DOHH2 (cell line): ENCODE data around the gene ZNF396.

Experiments
- H3F3A ChIP-seq: fragments of 200-600 bp; sonication (generic), shearing (Covaris generic); 2 replicates; pipeline ENCODE4 v1.6.0; 2016; ENCODE audit warnings: antibody characterized with exemption, mild to moderate bottlenecking; ENCODE audit not compliant: control insufficient read depth, insufficient read depth
- H3K27ac ChIP-seq: fragments of 200-600 bp; sonication (generic); 2 replicates; pipeline ENCODE4 v1.5.1; 2014; ENCODE audit warnings: low read depth, mild to moderate bottlenecking, low read length, moderate library complexity
- H3K27me3 ChIP-seq: fragments of 200-600 bp; sonication (generic); 2 replicates; pipeline ENCODE4 v1.6.1; 2014; ENCODE audit warnings: mild to moderate bottlenecking, low read length, mixed read lengths; ENCODE audit not compliant: control insufficient read depth
- H3K36me3 ChIP-seq: fragments of 200-600 bp; sonication (generic); 2 replicates; pipeline ENCODE4 v1.6.1; 2014; ENCODE audit warnings: mild to moderate bottlenecking, low read length, moderate library complexity, mixed read lengths; ENCODE audit not compliant: control insufficient read depth
- H3K4me1 ChIP-seq: fragments of 200-600 bp; sonication (generic); 2 replicates; pipeline ENCODE4 v1.6.1; 2014; ENCODE audit warnings: mild to moderate bottlenecking, low read length, mixed read lengths; ENCODE audit not compliant: control insufficient read depth
- H3K4me2 ChIP-seq: fragments of 200-600 bp; sonication (generic); 2 replicates; pipeline ENCODE4 v1.6.0; 2014; ENCODE audit warnings: mild to moderate bottlenecking, low read length, moderate library complexity
- H3K4me3 ChIP-seq: fragments of 200-600 bp; sonication (generic); 2 replicates; pipeline ENCODE4 v1.5.1; 2014; ENCODE audit warnings: mild to moderate bottlenecking, low read length, mixed read lengths
- H3K79me2 ChIP-seq: fragments of 200-600 bp; sonication (generic); 2 replicates; pipeline ENCODE4 v1.6.1; 2014; ENCODE audit warnings: mild to moderate bottlenecking, low read length, mixed read lengths; ENCODE audit not compliant: control insufficient read depth
- H3K9me2 ChIP-seq: fragments of 200-600 bp; sonication (generic); replicated peaks from 2 replicates; pipeline ENCODE4 v1.6.1; 2014; ENCODE audit warnings: mild to moderate bottlenecking, low read length, mixed read lengths; ENCODE audit not compliant: control insufficient read depth
- H3K9me3 ChIP-seq: fragments of 200-600 bp; sonication (generic); 2 replicates; pipeline ENCODE4 v1.6.1; 2014; ENCODE audit warnings: antibody characterized with exemption, low read length, mixed read lengths; ENCODE audit not compliant: control insufficient read depth, insufficient read depth
- H4K20me1 ChIP-seq: fragments of 200-600 bp; sonication (generic); 2 replicates; pipeline ENCODE4 v1.6.0; 2014; ENCODE audit warnings: low read depth, mild to moderate bottlenecking, antibody characterized with exemption, low read length, moderate library complexity; ENCODE audit not compliant: control insufficient read depth, insufficient read depth
- EZH2phosphoT487 ChIP-seq: fragments of 200-600 bp; sonication (generic); IDR thresholded peaks from 2 replicates; pipeline ENCODE4 v1.6.1; 2017; ENCODE audit warnings: borderline replicate concordance, mild to moderate bottlenecking, antibody characterized with exemption, low read length, moderate library complexity, mixed read lengths
- TF ChIP-seq, protein P1 (sequence below): fragments of 200-600 bp; sonication (generic); IDR thresholded peaks from one replicate; pipeline ENCODE4 v1.5.1; 2014; ENCODE audit warnings: antibody characterized with exemption, mild to moderate bottlenecking, low read depth, low read length; ENCODE audit not compliant: poor library complexity, severe bottlenecking

Gene ZNF396

DNA sequence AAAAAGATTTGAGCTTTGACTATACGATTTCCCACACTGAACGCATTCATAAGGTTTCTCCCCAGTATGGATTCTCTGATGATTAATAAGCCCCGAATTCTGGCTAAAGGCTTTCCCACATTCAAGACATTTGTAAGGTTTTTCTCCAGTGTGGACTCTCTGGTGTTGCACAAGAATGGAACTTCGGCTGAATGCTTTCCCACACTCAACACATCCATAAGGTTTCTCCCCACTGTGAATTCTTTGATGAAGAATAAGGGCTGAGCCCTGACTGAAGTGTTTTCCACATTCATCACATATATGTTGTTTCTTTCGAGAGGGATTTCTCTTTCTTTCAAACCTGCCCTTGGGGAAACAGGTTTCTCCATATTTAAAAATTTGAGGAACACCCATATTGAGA is 39.9 kb downstream of the ZNF396 start:
- no peaks in the 10 kb centered on the region for H3K9me3 ChIP-seq
- no peaks in the 10 kb centered on the region for H3K9me2 ChIP-seq
- H3K4me1 ChIP-seq = no peaks in the 10 kb centered on the region
- H3K79me2 ChIP-seq = peaks cover 63% of the 10 kb centered on the region
- 0 out of 2 replicates have a peak, but pooled peaks cover 3% of the 10 kb centered on the region for H3F3A ChIP-seq
- H3K36me3 ChIP-seq = peaks cover 97% of the 10 kb centered on the region
- no peak overlapping the region for H3K27ac ChIP-seq
- no peak for TF ChIP-seq EZH2phosphoT487
- TF ChIP-seq, protein P1, sequence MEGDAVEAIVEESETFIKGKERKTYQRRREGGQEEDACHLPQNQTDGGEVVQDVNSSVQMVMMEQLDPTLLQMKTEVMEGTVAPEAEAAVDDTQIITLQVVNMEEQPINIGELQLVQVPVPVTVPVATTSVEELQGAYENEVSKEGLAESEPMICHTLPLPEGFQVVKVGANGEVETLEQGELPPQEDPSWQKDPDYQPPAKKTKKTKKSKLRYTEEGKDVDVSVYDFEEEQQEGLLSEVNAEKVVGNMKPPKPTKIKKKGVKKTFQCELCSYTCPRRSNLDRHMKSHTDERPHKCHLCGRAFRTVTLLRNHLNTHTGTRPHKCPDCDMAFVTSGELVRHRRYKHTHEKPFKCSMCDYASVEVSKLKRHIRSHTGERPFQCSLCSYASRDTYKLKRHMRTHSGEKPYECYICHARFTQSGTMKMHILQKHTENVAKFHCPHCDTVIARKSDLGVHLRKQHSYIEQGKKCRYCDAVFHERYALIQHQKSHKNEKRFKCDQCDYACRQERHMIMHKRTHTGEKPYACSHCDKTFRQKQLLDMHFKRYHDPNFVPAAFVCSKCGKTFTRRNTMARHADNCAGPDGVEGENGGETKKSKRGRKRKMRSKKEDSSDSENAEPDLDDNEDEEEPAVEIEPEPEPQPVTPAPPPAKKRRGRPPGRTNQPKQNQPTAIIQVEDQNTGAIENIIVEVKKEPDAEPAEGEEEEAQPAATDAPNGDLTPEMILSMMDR = no peak
- no peak overlapping the region for H3K4me2 ChIP-seq
- H3K4me3 ChIP-seq = no peak overlapping the region
- H3K27me3 ChIP-seq = no peaks in the 10 kb centered on the region
- H4K20me1 ChIP-seq = peaks cover 12% of the 10 kb centered on the region

GRCh38 chr18:35335866-35336265 is 41.3 kb downstream of the ZNF396 start:
- no peak overlapping the region for H3K4me2 ChIP-seq
- no peak overlapping the region for H3K27ac ChIP-seq
- peaks cover 49% of the 10 kb centered on the region for H3K79me2 ChIP-seq
- no peaks in the 10 kb centered on the region for H3K4me1 ChIP-seq
- H3K36me3 ChIP-seq = peaks cover 89% of the 10 kb centered on the region
- H3K9me2 ChIP-seq = no peaks in the 10 kb centered on the region
- no peaks in the 10 kb centered on the region for H3K27me3 ChIP-seq
- TF ChIP-seq EZH2phosphoT487 = no peak
- TF ChIP-seq, protein P1 = no peak
- H3F3A ChIP-seq = 0 out of 2 replicates have a peak, but pooled peaks cover 3% of the 10 kb centered on the region
- H3K4me3 ChIP-seq = no peak overlapping the region
- peaks cover 12% of the 10 kb centered on the region for H4K20me1 ChIP-seq
- no peaks in the 10 kb centered on the region for H3K9me3 ChIP-seq

- Histone ChIP-seq H3K79me2 (peaks cover 38% of the 10 kb centered on the region), H3K4me3 (no peak overlapping the region), H3K9me3 (no peaks in the 10 kb centered on the region), H4K20me1 (peaks cover 6% of the 10 kb centered on the region; the same call in 1 of the 2 replicates), H3K9me2 (no peaks in the 10 kb centered on the region), H3F3A (0 out of 2 replicates have a peak, but pooled peaks cover 3% of the 10 kb centered on the region), H3K4me2 (no peak overlapping the region), H3K4me1 (no peaks in the 10 kb centered on the region), H3K36me3 (peaks cover 78% of the 10 kb centered on the region), H3K27ac (no peak overlapping the region), H3K27me3 (no peaks in the 10 kb centered on the region)
- TF ChIP-seq, protein P1 = no peak
- no peak for TF ChIP-seq EZH2phosphoT487
These were observed 42.3 kb downstream of the ZNF396 start for GRCh38 chr18:35334821-35335220.

DNA sequence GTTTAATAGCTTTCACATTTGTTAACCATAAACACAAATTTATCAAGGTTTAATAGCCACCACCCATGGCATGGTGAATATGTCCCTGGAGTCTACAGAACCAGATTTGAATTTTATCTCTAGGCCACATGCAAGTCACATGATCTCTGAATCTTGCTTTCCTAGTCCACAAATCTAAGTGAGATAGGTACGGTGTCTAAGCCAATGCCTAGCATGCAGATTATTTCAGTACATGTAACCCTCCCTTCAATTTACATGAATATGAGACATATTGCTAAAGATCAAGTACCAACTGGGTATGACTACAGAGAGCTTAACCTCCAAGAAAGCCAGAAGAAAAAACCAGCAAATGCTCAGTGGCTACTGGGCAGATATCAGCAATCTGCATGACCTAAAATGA is 42.9 kb downstream of the ZNF396 start:
- H3K9me3 ChIP-seq = no peaks in the 10 kb centered on the region
- TF ChIP-seq, protein P1 = no peak
- TF ChIP-seq EZH2phosphoT487 = no peak
- H3K79me2 ChIP-seq = peaks cover 32% of the 10 kb centered on the region
- H3K27me3 ChIP-seq = no peaks in the 10 kb centered on the region
- H3K36me3 ChIP-seq = peaks cover 72% of the 10 kb centered on the region
- no peak overlapping the region for H3K27ac ChIP-seq
- no peaks in the 10 kb centered on the region for H3K4me1 ChIP-seq
- H3F3A ChIP-seq = 0 out of 2 replicates have a peak, but pooled peaks cover 3% of the 10 kb centered on the region
- no peaks in the 10 kb centered on the region for H4K20me1 ChIP-seq
- no peaks in the 10 kb centered on the region for H3K9me2 ChIP-seq
- H3K4me2 ChIP-seq = no peak overlapping the region
- no peak overlapping the region for H3K4me3 ChIP-seq
